ENCODE results near the gene KSR2.
A peak's percentile ranks its signal among the peaks of the same experiment; 100 is the strongest.
"Not testable (repeated sequence)": the region's sequence is repeated elsewhere in the genome, so short reads cannot be mapped to it uniquely, and the experiment has no call there.

The KSR2 gene

GRCh38 chr12:117860787-117861290, 108.0 kb downstream of the KSR2 start:
- H3K9me3 Mint-ChIP-seq, H3K4me3 Mint-ChIP-seq, H3K4me1 Mint-ChIP-seq, H3K27me3 Mint-ChIP-seq, H3K27ac Mint-ChIP-seq, H3K36me3 Mint-ChIP-seq: not testable (repeated sequence)

GRCh38 chr12:117860111-117860510, 108.7 kb downstream of the KSR2 start:
- peaks cover 7% of the 10 kb centered on the region for H3K27me3 Mint-ChIP-seq
- no peaks in the 10 kb centered on the region for H3K9me3 Mint-ChIP-seq
- no peak overlapping the region for H3K4me3 Mint-ChIP-seq
- no peaks in the 10 kb centered on the region for H3K4me1 Mint-ChIP-seq
- no peak overlapping the region for H3K27ac Mint-ChIP-seq
- H3K36me3 Mint-ChIP-seq = no peaks in the 10 kb centered on the region

GRCh38 chr12:117857632-117858612, 110.9 kb downstream of the KSR2 start:
- Mint-ChIP-seq H3K27me3 (peaks cover 3% of the 10 kb centered on the region), H3K4me3 (no peak overlapping the region), H3K36me3 (no peaks in the 10 kb centered on the region), H3K27ac (no peak overlapping the region), H3K9me3 (peaks cover 4% of the 10 kb centered on the region), H3K4me1 (no peaks in the 10 kb centered on the region)

GRCh38 chr12:117857139-117857538, 111.7 kb downstream of the KSR2 start:
- not testable (repeated sequence) for H3K27me3 Mint-ChIP-seq, H3K36me3 Mint-ChIP-seq, H3K4me3 Mint-ChIP-seq, H3K9me3 Mint-ChIP-seq, H3K27ac Mint-ChIP-seq, H3K4me1 Mint-ChIP-seq

- Mint-ChIP-seq H3K36me3 (no peaks in the 10 kb centered on the region), H3K4me3 (no peak overlapping the region), H3K9me3 (peaks cover 4% of the 10 kb centered on the region), H3K4me1 (no peaks in the 10 kb centered on the region), H3K27me3 (peaks cover 3% of the 10 kb centered on the region), H3K27ac (no peak overlapping the region)
These were observed 113.6 kb downstream of the KSR2 start for GRCh38 chr12:117855165-117855564.

- H3K27ac Mint-ChIP-seq = no peak overlapping the region
- H3K36me3 Mint-ChIP-seq = no peaks in the 10 kb centered on the region
- H3K4me3 Mint-ChIP-seq = no peak overlapping the region
- H3K27me3 Mint-ChIP-seq = peaks cover 7% of the 10 kb centered on the region
- peaks cover 4% of the 10 kb centered on the region for H3K9me3 Mint-ChIP-seq
- H3K4me1 Mint-ChIP-seq = no peaks in the 10 kb centered on the region
These were observed 114.3 kb downstream of the KSR2 start for GRCh38 chr12:117854339-117855012.

- no peak overlapping the region for H3K4me3 Mint-ChIP-seq
- no peak overlapping the region for H3K27ac Mint-ChIP-seq
- no peaks in the 10 kb centered on the region for H3K4me1 Mint-ChIP-seq
- H3K9me3 Mint-ChIP-seq = peaks cover 4% of the 10 kb centered on the region
- H3K36me3 Mint-ChIP-seq = no peaks in the 10 kb centered on the region
- H3K27me3 Mint-ChIP-seq = peaks cover 13% of the 10 kb centered on the region
These were observed 115.2 kb downstream of the KSR2 start for GRCh38 chr12:117853600-117853999.

GRCh38 chr12:117850048-117850447, 118.7 kb downstream of the KSR2 start:
- Mint-ChIP-seq H3K9me3 (peaks cover 4% of the 10 kb centered on the region), H3K36me3 (no peaks in the 10 kb centered on the region), H3K27ac (no peak overlapping the region), H3K4me1 (no peaks in the 10 kb centered on the region), H3K4me3 (no peak overlapping the region), H3K27me3 (peaks cover 27% of the 10 kb centered on the region)

- H3K27ac Mint-ChIP-seq = no peak overlapping the region
- no peak overlapping the region for H3K4me3 Mint-ChIP-seq
- peaks cover 33% of the 10 kb centered on the region for H3K27me3 Mint-ChIP-seq
- no peaks in the 10 kb centered on the region for H3K4me1 Mint-ChIP-seq
- H3K9me3 Mint-ChIP-seq = peaks cover 5% of the 10 kb centered on the region
- no peaks in the 10 kb centered on the region for H3K36me3 Mint-ChIP-seq
These were observed 121.4 kb downstream of the KSR2 start for GRCh38 chr12:117847371-117847770.

GRCh38 chr12:117845271-117845904, 123.4 kb downstream of the KSR2 start:
- Mint-ChIP-seq H3K36me3 (no peaks in the 10 kb centered on the region), H3K4me3 (no peak overlapping the region), H3K27ac (no peak overlapping the region), H3K27me3 (peaks cover 38% of the 10 kb centered on the region), H3K4me1 (no peaks in the 10 kb centered on the region), H3K9me3 (peaks cover 5% of the 10 kb centered on the region)

GRCh38 chr12:117844114-117844830, 124.5 kb downstream of the KSR2 start:
- Mint-ChIP-seq H3K4me3 (no peak overlapping the region), H3K27ac (no peak overlapping the region), H3K4me1 (no peaks in the 10 kb centered on the region), H3K27me3 (peaks cover 35% of the 10 kb centered on the region), H3K9me3 (peaks cover 5% of the 10 kb centered on the region), H3K36me3 (no peaks in the 10 kb centered on the region)

- no peaks in the 10 kb centered on the region for H3K4me1 Mint-ChIP-seq
- H3K27me3 Mint-ChIP-seq = peaks cover 26% of the 10 kb centered on the region
- H3K36me3 Mint-ChIP-seq = no peaks in the 10 kb centered on the region
- H3K9me3 Mint-ChIP-seq = peaks cover 5% of the 10 kb centered on the region
- no peak overlapping the region for H3K27ac Mint-ChIP-seq
- no peak overlapping the region for H3K4me3 Mint-ChIP-seq
These were observed 126.2 kb downstream of the KSR2 start for GRCh38 chr12:117842630-117843029.

GRCh38 chr12:117842220-117842619, 126.6 kb downstream of the KSR2 start:
- H3K27me3 Mint-ChIP-seq = peaks cover 28% of the 10 kb centered on the region
- no peak overlapping the region for H3K4me3 Mint-ChIP-seq
- H3K27ac Mint-ChIP-seq = no peak overlapping the region
- peaks cover 3% of the 10 kb centered on the region for H3K4me1 Mint-ChIP-seq
- peaks cover 5% of the 10 kb centered on the region for H3K9me3 Mint-ChIP-seq
- H3K36me3 Mint-ChIP-seq = no peaks in the 10 kb centered on the region

- H3K36me3 Mint-ChIP-seq = no peaks in the 10 kb centered on the region
- H3K4me1 Mint-ChIP-seq = peaks cover 8% of the 10 kb centered on the region
- H3K9me3 Mint-ChIP-seq = no peaks in the 10 kb centered on the region
- H3K27ac Mint-ChIP-seq = no peak overlapping the region
- no peak overlapping the region for H3K4me3 Mint-ChIP-seq
- peaks cover 18% of the 10 kb centered on the region for H3K27me3 Mint-ChIP-seq
These were observed 131.1 kb downstream of the KSR2 start for GRCh38 chr12:117837737-117838050.

GRCh38 chr12:117836999-117837736, 131.6 kb downstream of the KSR2 start:
- H3K27me3 Mint-ChIP-seq = peaks cover 17% of the 10 kb centered on the region
- no peaks in the 10 kb centered on the region for H3K36me3 Mint-ChIP-seq
- H3K9me3 Mint-ChIP-seq = no peaks in the 10 kb centered on the region
- H3K4me1 Mint-ChIP-seq = peaks cover 8% of the 10 kb centered on the region
- no peak overlapping the region for H3K27ac Mint-ChIP-seq
- H3K4me3 Mint-ChIP-seq = peak overlapping the region; percentile 26
